NB4 (cell line): Measurements from ENCODE around the gene APOL2.

Experiments used
- CTCF ChIP-seq: IDR thresholded peaks from one replicate; pipeline ENCODE4 v1.5.1; 2012; ENCODE audit warnings: low read depth, low read length
- MAX ChIP-seq: IDR thresholded peaks from 2 replicates; pipeline ENCODE4 v1.6.1; 2011; ENCODE audit warnings: low read depth, low read length
- POLR2A ChIP-seq: IDR thresholded peaks from 2 replicates; pipeline ENCODE4 v1.6.1; 2011; ENCODE audit warnings: mild to moderate bottlenecking; ENCODE audit not compliant: insufficient read length; ENCODE audit errors: extremely low read depth

GRCh38 chr22:36180928-36181327, 58.4 kb downstream of the APOL2 start:
- TF ChIP-seq POLR2A: no peak
- TF ChIP-seq MAX: no peak
- TF ChIP-seq CTCF: no peak
